Measurements from ENCODE around the gene KRTAP10-2. TPM values are rescaled to one million over a fixed set of nuclear protein-coding genes. Genes with fewer than 3 reads are reported as not detected.

The KRTAP10-2 gene
- total and polyA plus RNA-seq, 2 experiments from 2014 or later = 0.24 TPM; not detected in 1

DNA sequence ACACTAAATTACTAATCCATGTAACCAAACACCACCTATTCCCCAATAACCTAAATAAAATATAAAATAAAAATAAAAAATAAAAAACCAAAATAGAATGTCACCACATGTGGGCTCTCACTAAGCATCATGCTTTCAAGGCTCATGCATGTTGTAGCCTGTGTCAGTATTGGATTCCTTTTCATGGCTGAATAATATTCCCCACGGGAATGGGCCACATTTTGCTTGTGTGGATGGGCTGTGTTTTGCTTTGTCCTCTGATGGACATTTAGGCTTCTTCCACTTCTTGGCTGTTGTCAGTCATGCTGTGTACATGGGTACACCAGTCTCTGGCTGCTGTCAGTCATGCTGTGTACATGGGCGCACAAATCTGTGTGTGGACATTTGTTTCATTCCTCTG is 37.8 kb upstream of the KRTAP10-2 start (continued):
- TF ChIP-seq REST (IDR thresholded peaks at IDR 0.05; ENCODE audit: unreplicated experiment) (no peak), JUNB (IDR thresholded peaks at IDR 0.05; ENCODE audit: unreplicated experiment) (no peak), CREB1 (CRISPR knock-in tag; IDR thresholded peaks at IDR 0.05; ENCODE audit: low read depth) (no peak), EZH2phosphoT487 (IDR thresholded peaks at IDR 0.05; ENCODE audit: unreplicated experiment) (no peak), STAT1 (IDR thresholded peaks at IDR 0.05; ENCODE audit: unreplicated experiment) (no peak)

GRCh38 chr21:44585892-44586291 is 34.6 kb upstream of the KRTAP10-2 start:
- no peaks in the 10 kb centered on the region for H3K36me3 ChIP-seq (ENCODE audit: insufficient read depth)
- no peak overlapping the region for H3K27ac ChIP-seq (ENCODE audit: low read depth)
- no peak overlapping the region for H2AFZ ChIP-seq
- H4K20me1 ChIP-seq (replicated peaks; ENCODE audit: insufficient read depth) = no peaks in the 10 kb centered on the region
- peaks cover 6% of the 10 kb centered on the region for H3K9me3 Mint-ChIP-seq
- no peak overlapping the region for H3K4me3 Mint-ChIP-seq
- H3K4me1 ChIP-seq (ENCODE audit: insufficient read depth) = no peaks in the 10 kb centered on the region
- H3K4me2 ChIP-seq = no peak overlapping the region
- no peak for DNase-seq (ENCODE audit: low spot score)
- no peaks in the 10 kb centered on the region for H3K4me1 Mint-ChIP-seq
- H3K4me3 ChIP-seq = no peak overlapping the region
- no peaks in the 10 kb centered on the region for H3K9me2 ChIP-seq (ENCODE audit: insufficient read depth)
- H3K36me3 Mint-ChIP-seq (ENCODE audit: low read depth) = no peaks in the 10 kb centered on the region; the same call in 2 of the 3 replicates
- no peak overlapping the region for H3K27ac Mint-ChIP-seq
- H3K27me3 Mint-ChIP-seq (ENCODE audit: insufficient read depth, low read depth, poor library complexity) = peaks cover 9% of the 10 kb centered on the region
- no peaks in the 10 kb centered on the region for H3F3A ChIP-seq (replicated peaks; ENCODE audit: low read depth)
- no peaks in the 10 kb centered on the region for H3K79me2 ChIP-seq (replicated peaks; ENCODE audit: insufficient read depth)
- H3K27me3 ChIP-seq (ENCODE audit: insufficient read depth) = no peaks in the 10 kb centered on the region
- no peak for ATAC-seq
- TF ChIP-seq ZNF114 (CRISPR knock-in tag; IDR thresholded peaks at IDR 0.05) = no peak
- no peak for TF ChIP-seq STAT1 (IDR thresholded peaks at IDR 0.05; ENCODE audit: unreplicated experiment)
- no peak for TF ChIP-seq CREB1 (CRISPR knock-in tag; IDR thresholded peaks at IDR 0.05; ENCODE audit: low read depth)
- TF ChIP-seq EZH2phosphoT487 (IDR thresholded peaks at IDR 0.05; ENCODE audit: unreplicated experiment) = no peak
- TF ChIP-seq ETS1 (IDR thresholded peaks at IDR 0.05) = no peak
- TF ChIP-seq EZH2 (IDR thresholded peaks at IDR 0.05; ENCODE audit: low read depth, unreplicated experiment) = no peak
- no peak for TF ChIP-seq NANOG (IDR thresholded peaks at IDR 0.05; ENCODE audit: borderline replicate concordance)
- TF ChIP-seq ZNF331 (CRISPR knock-in tag; IDR thresholded peaks at IDR 0.05; ENCODE audit: low read depth) = no peak
- TF ChIP-seq JUNB (IDR thresholded peaks at IDR 0.05; ENCODE audit: unreplicated experiment) = no peak
- no peak for TF ChIP-seq REST (IDR thresholded peaks at IDR 0.05; ENCODE audit: unreplicated experiment)

All from GM23338 (cell line).